CD4-positive, CD25-positive, alpha-beta regulatory T cell (primary cell): ENCODE data around the gene ZDHHC14. TPM values are rescaled to one million over a fixed set of nuclear protein-coding genes. Genes with fewer than 3 reads are reported as not detected.

Experiments used
- ATAC-seq, 2 donors: fragments of 150-1000 bp; cut with Tn5 transposase; one replicate each; pipeline ENCODE4 v1.10.0; 2021; ENCODE audit warnings: low read depth in 2 of 2, moderate number of reproducible peaks in 2 of 2, moderate library complexity in 1 of 2
- DNase-seq, 3 donors: peaks; one replicate each; pipeline versions ENCODE4 v3.0.0 to v3.0.0-alpha.2; 2012 to 2022; ENCODE audit warnings: mixed read lengths in 1 of 3
- H3K27ac ChIP-seq: one replicate; pipeline ENCODE4 v1.7.0; 2013; ENCODE audit warnings: mild to moderate bottlenecking, low read length; ENCODE audit not compliant: insufficient read depth, poor library complexity, severe bottlenecking
- H3K27me3 ChIP-seq: one replicate; pipeline ENCODE4 v1.7.0; 2013; ENCODE audit warnings: low read length; ENCODE audit not compliant: control insufficient read depth, insufficient read depth
- H3K36me3 ChIP-seq: one replicate; pipeline ENCODE4 v1.7.0; 2013; ENCODE audit warnings: mild to moderate bottlenecking, low read length, moderate library complexity; ENCODE audit not compliant: control insufficient read depth, insufficient read depth
- H3K4me1 ChIP-seq: 2 replicates; pipeline ENCODE4 v1.7.0; 2013; ENCODE audit warnings: mild to moderate bottlenecking, low read length; ENCODE audit not compliant: insufficient read depth, control insufficient read depth, poor library complexity, severe bottlenecking
- H3K4me3 ChIP-seq: one replicate; pipeline ENCODE4 v1.7.0; 2013; ENCODE audit warnings: low read depth, mild to moderate bottlenecking, low read length, moderate library complexity
- H3K9me3 ChIP-seq, 2 experiments: 1 replicate in 1 of 2; 2 replicates in 1 of 2; pipeline ENCODE4 v1.7.0; 2013; ENCODE audit warnings: low read length in 2 of 2, mild to moderate bottlenecking in 1 of 2, moderate library complexity in 1 of 2; ENCODE audit not compliant: control insufficient read depth in 2 of 2
- H3K27ac Mint-ChIP-seq, 3 donors: one replicate each; pipeline ENCODE4 v1.8.0; 2020 to 2022; ENCODE audit warnings: mild to moderate bottlenecking in 3 of 3, mixed read lengths in 3 of 3, moderate library complexity in 2 of 3
- H3K27me3 Mint-ChIP-seq: one replicate; pipeline ENCODE4 v1.8.0; 2022; ENCODE audit warnings: mild to moderate bottlenecking, mixed read lengths
- H3K36me3 Mint-ChIP-seq: one replicate; pipeline ENCODE4 v1.8.0; 2020; ENCODE audit warnings: mixed read lengths
- H3K4me1 Mint-ChIP-seq, 4 donors: one replicate each; pipeline ENCODE4 v1.8.0; 2020 to 2022; ENCODE audit warnings: mixed read lengths in 4 of 4, mild to moderate bottlenecking in 1 of 4
- H3K4me3 Mint-ChIP-seq, 4 donors: one replicate each; pipeline ENCODE4 v1.8.0; 2020 to 2022; ENCODE audit warnings: mild to moderate bottlenecking in 4 of 4, mixed read lengths in 4 of 4, moderate library complexity in 3 of 4
- H3K9me3 Mint-ChIP-seq, 7 donors: one replicate each; pipeline ENCODE4 v1.8.0; 2020 to 2022; ENCODE audit warnings: mixed read lengths in 7 of 7, mild to moderate bottlenecking in 3 of 7, moderate library complexity in 2 of 7
- polyA plus RNA-seq, 4 donors: library from polyadenylated mRNA; unstranded; fragments of 300-500 nt; fragmentation: Illumina TruSeq; gene quantifications; one replicate each; pipeline ENCODE4 v1.2.3, GENCODE V29; 2021
- total RNA-seq: library from RNA; stranded (reverse); gene quantifications from one replicate; pipeline ENCODE4 v1.2.3, GENCODE V29; 2022

The ZDHHC14 gene
- total and polyA plus RNA-seq, 5 donors from 2014 or later = 0.29 to 4.2 (median 1.0) TPM

- Histone ChIP-seq H3K4me3 (no peak overlapping the region), H3K9me3 (no peaks in the 10 kb centered on the region), H3K4me1 (no peaks in the 10 kb centered on the region), H3K27ac (no peak overlapping the region), H3K36me3 (no peaks in the 10 kb centered on the region), H3K27me3 (no peaks in the 10 kb centered on the region)
- Mint-ChIP-seq H3K9me3 (no peaks in the 10 kb centered on the region), H3K36me3 (no peaks in the 10 kb centered on the region), H3K4me1 (no peaks in the 10 kb centered on the region), H3K27me3 (no peaks in the 10 kb centered on the region), H3K4me3 (no peak overlapping the region), H3K27ac (no peak overlapping the region)
- ATAC-seq (no peak), DNase-seq (no peak)
Observed at GRCh38 chr6:157630463-157631080, 249.6 kb downstream of the ZDHHC14 start.

DNA sequence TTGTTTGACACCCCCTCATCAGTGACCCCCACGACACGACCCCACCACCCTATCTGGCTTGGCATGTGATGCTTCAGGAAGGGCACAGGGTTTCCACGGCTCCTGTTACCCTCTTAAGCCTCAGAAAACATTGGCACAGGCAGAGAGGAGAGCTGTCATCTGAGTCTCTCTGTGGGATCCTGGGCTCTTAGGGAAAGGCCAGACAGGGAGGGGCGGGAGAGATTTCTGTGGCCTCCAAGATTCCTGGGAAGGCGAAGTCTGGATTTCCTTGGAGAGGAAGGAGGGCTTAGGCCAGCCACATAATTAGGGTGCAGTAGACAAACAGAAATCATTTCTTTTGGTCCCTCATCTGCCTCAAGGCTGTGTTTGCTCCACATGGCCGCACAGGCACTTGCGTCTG lies 250.4 kb downstream of the ZDHHC14 start:
- DNase-seq (no peak), ATAC-seq (no peak)
- Mint-ChIP-seq H3K4me1 (no peaks in the 10 kb centered on the region), H3K27ac (no peak overlapping the region), H3K4me3 (no peak overlapping the region), H3K36me3 (no peaks in the 10 kb centered on the region), H3K9me3 (no peaks in the 10 kb centered on the region), H3K27me3 (no peaks in the 10 kb centered on the region)
- Histone ChIP-seq H3K4me1 (no peaks in the 10 kb centered on the region), H3K9me3 (no peaks in the 10 kb centered on the region), H3K27me3 (no peaks in the 10 kb centered on the region), H3K27ac (no peak overlapping the region), H3K4me3 (no peak overlapping the region), H3K36me3 (no peaks in the 10 kb centered on the region)

DNA sequence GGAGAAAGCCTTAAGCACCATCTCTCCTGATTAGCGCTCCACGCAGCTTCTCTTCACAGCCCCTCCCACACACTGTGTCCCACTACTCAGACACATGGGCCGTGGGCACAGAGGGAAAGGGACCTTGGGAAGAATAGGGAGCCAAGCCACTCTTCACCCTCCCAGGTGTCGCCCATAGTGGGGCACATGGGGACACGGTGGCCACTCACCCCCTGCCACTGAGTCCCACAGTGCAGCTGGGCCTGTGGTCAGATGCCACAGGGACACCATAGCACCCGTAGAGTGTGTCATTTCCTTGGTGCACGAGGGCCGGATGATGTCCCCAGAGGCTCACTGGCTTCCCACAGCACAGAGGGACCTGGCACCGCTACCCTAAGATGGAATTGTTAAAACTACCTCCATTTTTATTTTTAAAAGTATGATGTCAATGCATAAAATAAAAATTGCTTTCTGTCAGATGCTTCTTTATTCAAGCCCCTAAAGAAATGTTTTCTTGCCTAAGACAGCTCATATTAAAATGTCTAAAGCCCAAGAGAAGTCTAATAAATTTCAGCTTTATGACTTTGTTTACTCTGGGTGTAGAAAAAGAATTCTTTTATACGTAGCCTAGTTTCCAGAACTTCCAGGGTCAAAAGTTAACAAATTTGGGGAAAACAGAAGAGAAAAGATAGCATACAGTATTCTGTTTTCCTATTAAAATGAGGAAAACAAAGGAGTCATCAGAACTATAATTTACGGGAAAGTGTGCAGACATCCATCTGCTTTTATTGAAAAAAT lies 251.0 kb downstream of the ZDHHC14 start:
- Mint-ChIP-seq H3K4me1 (no peaks in the 10 kb centered on the region), H3K27me3 (no peaks in the 10 kb centered on the region), H3K9me3 (no peaks in the 10 kb centered on the region), H3K36me3 (no peaks in the 10 kb centered on the region), H3K4me3 (no peak overlapping the region), H3K27ac (no peak overlapping the region)
- no peak for ATAC-seq
- Histone ChIP-seq H3K4me1 (no peaks in the 10 kb centered on the region), H3K4me3 (no peak overlapping the region), H3K27ac (no peak overlapping the region), H3K9me3 (no peaks in the 10 kb centered on the region), H3K36me3 (no peaks in the 10 kb centered on the region), H3K27me3 (no peaks in the 10 kb centered on the region)
- DNase-seq = no peak

GRCh38 chr6:157632821-157633220 lies 251.8 kb downstream of the ZDHHC14 start:
- H3K27me3 ChIP-seq = no peaks in the 10 kb centered on the region
- ATAC-seq (no peak), DNase-seq (no peak)
- H3K27ac ChIP-seq = no peak overlapping the region
- H3K27me3 Mint-ChIP-seq = no peaks in the 10 kb centered on the region
- H3K9me3 Mint-ChIP-seq = peaks cover 0 to 2% (median 0%) of the 10 kb centered on the region in 7 donors
- no peaks in the 10 kb centered on the region for H3K9me3 ChIP-seq
- no peaks in the 10 kb centered on the region for H3K4me1 Mint-ChIP-seq
- no peak overlapping the region for H3K27ac Mint-ChIP-seq
- no peaks in the 10 kb centered on the region for H3K36me3 ChIP-seq
- H3K4me3 Mint-ChIP-seq = no peak overlapping the region
- no peaks in the 10 kb centered on the region for H3K4me1 ChIP-seq
- H3K36me3 Mint-ChIP-seq = no peaks in the 10 kb centered on the region
- H3K4me3 ChIP-seq = no peak overlapping the region

- H3K27me3 ChIP-seq = no peaks in the 10 kb centered on the region
- H3K27me3 Mint-ChIP-seq = peaks cover 5% of the 10 kb centered on the region
- DNase-seq (no peak), ATAC-seq (no peak)
- no peaks in the 10 kb centered on the region for H3K9me3 ChIP-seq
- no peaks in the 10 kb centered on the region for H3K4me1 ChIP-seq
- H3K36me3 Mint-ChIP-seq = no peaks in the 10 kb centered on the region
- peaks cover 0 to 2% (median 0%) of the 10 kb centered on the region in 7 donors for H3K9me3 Mint-ChIP-seq
- no peak overlapping the region for H3K4me3 Mint-ChIP-seq
- no peak overlapping the region for H3K27ac ChIP-seq
- H3K27ac Mint-ChIP-seq = no peak overlapping the region
- H3K4me1 Mint-ChIP-seq = no peaks in the 10 kb centered on the region
- H3K36me3 ChIP-seq = no peaks in the 10 kb centered on the region
- no peak overlapping the region for H3K4me3 ChIP-seq
Observed at GRCh38 chr6:157634546-157634945, 253.6 kb downstream of the ZDHHC14 start.

- Mint-ChIP-seq H3K4me3 (no peak overlapping the region), H3K36me3 (no peaks in the 10 kb centered on the region), H3K27ac (no peak overlapping the region), H3K9me3 (peaks cover 0 to 2% (median 0%) of the 10 kb centered on the region in 7 donors), H3K4me1 (no peaks in the 10 kb centered on the region), H3K27me3 (peaks cover 5% of the 10 kb centered on the region)
- H3K4me1 ChIP-seq = no peaks in the 10 kb centered on the region
- no peak overlapping the region for H3K4me3 ChIP-seq
- no peak for ATAC-seq
- H3K9me3 ChIP-seq = no peaks in the 10 kb centered on the region
- no peak for DNase-seq
- no peak overlapping the region for H3K27ac ChIP-seq
- no peaks in the 10 kb centered on the region for H3K27me3 ChIP-seq
- no peaks in the 10 kb centered on the region for H3K36me3 ChIP-seq
Observed at GRCh38 chr6:157635388-157636244, 254.6 kb downstream of the ZDHHC14 start.

DNA sequence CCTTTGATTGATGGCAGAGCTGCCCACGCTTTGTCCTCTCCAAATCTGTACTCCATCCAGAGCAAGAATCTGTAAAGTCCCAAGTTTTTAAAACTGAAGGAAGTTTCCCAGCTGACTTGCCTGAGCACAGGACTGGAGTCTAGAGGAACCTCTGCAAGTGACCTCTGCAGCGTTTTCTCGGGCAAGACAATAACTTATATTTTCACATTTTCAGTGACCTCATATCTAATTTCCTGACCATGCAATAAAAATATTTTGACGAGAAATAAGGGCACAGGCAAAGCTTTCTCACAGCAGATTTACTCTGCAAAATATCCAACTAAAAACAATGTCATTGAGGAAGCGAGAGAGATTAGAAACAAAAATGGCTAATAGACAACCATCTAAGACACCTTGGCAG lies 256.5 kb downstream of the ZDHHC14 start:
- H3K27me3 Mint-ChIP-seq = peaks cover 5% of the 10 kb centered on the region
- H3K4me3 Mint-ChIP-seq = no peak overlapping the region
- no peaks in the 10 kb centered on the region for H3K4me1 Mint-ChIP-seq
- Histone ChIP-seq H3K27ac (no peak overlapping the region), H3K9me3 (no peaks in the 10 kb centered on the region), H3K27me3 (no peaks in the 10 kb centered on the region), H3K36me3 (no peaks in the 10 kb centered on the region), H3K4me3 (no peak overlapping the region), H3K4me1 (no peaks in the 10 kb centered on the region)
- DNase-seq = no peak
- ATAC-seq = no peak
- H3K36me3 Mint-ChIP-seq = no peaks in the 10 kb centered on the region
- H3K9me3 Mint-ChIP-seq = peaks cover 0 to 2% (median 0%) of the 10 kb centered on the region in 7 donors
- no peak overlapping the region for H3K27ac Mint-ChIP-seq
